ENCODE data around the gene PLEKHS1.
A peak's percentile ranks its signal among the peaks of the same experiment; 100 is the strongest.

Gene PLEKHS1

GRCh38 chr10:113751181-113751732 is at the start of gene PLEKHS1:
TSS of gene PLEKHS1 (plus strand) at chr10:113751682. CDS start at chr10:113755278, 3,596 bp downstream.
- no peak for DNase-seq

GRCh38 chr10:113704637-113705343 is 46.7 kb upstream of the PLEKHS1 start:
- DNase-seq: peak; percentile 47

- no peak for DNase-seq
These were observed 46.2 kb upstream of the PLEKHS1 start for GRCh38 chr10:113705344-113705652.

- no peak for DNase-seq
These were observed 44.9 kb upstream of the PLEKHS1 start for GRCh38 chr10:113706623-113707022.

DNA sequence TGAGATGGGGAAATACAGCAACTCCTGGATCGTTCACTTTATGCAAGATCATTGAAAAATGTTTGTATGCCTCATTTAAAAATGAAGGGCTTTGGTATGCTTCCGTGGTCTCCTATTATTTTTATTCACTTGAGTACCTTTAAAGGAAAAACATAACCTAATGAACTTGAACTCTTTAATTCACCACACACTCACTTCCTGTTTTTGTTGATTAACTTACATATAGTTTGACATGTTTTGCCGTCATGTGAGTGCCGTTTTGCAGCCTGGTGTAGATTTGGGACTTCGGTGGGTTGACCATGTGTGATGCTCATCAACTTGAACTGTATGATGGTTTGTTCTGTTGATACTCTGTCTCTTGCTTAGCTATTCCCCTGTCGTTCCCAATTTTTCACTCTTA is 42.8 kb upstream of the PLEKHS1 start:
- DNase-seq: no peak

- DNase-seq: no peak
These were observed 42.2 kb upstream of the PLEKHS1 start for GRCh38 chr10:113709221-113709838.

GRCh38 chr10:113711142-113711541 is 40.3 kb upstream of the PLEKHS1 start:
- DNase-seq: no peak

DNA sequence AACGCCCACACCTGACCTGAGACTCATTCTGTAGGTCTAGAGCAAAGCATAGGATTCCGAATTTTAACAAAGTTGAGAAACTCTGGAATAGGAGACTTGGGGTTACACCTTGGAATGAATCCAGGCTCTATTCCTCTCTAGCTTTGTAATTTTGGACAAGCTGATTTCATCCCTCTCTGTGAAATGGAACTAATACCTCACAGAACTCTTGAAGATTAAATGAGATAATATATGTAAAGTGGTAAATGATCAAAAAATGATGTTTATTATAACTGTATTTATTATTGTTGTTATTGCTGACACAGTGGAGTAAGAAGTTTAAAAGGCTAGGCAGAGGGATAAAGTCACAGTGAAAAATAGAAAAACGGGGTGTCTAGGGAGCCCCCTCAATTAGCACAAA is 39.5 kb upstream of the PLEKHS1 start:
- DNase-seq: no peak

DNA sequence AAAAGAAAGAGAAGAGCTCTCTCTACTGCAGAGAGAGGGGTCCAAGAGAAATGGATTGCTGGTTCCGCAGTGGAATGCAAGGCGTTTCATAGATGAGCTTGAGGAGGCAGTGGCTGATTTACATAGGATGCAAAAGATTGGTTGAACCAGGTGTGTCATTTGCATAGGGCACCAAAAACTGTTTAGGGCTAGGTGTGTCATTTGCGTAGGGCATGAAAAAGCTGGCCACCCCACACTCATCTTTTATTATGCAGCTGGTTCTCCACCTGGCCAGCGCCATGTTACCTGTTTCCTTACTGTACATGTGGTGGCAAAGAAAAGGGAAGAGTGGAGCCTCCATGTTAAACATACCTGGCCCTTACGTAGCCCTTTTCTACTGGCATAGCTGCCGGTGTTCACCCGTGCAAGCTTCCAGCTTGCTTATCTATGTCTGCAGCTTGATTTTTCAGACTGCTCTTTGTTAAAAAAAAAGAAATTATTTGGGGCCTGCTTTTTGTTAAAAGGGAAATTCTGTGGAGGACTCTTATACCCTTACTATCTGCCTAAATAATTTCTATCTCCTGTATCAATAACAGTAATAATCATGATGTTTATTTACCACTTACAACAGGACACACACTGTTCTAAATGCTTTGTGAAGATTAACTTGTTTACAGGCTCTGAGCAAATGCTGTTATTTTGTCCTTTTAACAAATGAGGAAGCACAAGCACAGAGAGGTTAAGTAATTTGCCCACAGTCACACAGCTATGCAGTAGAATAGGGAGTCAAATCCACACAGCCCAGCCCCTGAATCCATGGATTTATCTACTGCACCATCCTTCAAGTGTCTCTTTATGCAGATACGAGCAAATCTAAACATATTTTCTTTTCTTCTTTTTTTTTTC is 38.5 kb upstream of the PLEKHS1 start:
- no peak for DNase-seq

DNA sequence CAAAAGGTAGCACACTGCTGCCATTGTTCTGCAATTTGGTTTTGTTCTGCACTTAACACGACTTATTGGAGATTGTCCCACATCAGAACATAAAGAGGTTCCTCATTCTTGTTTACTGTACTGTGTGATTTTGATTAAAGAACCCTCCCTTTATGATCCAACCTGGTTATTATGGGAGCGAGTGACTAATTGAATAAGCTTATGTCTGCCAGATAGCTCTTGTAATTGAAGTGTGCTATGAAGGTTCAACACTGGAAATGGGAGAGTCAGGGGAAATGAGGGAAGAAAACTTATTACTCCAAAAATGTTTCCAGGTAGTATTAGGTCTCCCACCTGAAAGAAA is 37.9 kb upstream of the PLEKHS1 start:
- no peak for DNase-seq

GRCh38 chr10:113716109-113716910 is 35.2 kb upstream of the PLEKHS1 start:
- no peak for DNase-seq

DNA sequence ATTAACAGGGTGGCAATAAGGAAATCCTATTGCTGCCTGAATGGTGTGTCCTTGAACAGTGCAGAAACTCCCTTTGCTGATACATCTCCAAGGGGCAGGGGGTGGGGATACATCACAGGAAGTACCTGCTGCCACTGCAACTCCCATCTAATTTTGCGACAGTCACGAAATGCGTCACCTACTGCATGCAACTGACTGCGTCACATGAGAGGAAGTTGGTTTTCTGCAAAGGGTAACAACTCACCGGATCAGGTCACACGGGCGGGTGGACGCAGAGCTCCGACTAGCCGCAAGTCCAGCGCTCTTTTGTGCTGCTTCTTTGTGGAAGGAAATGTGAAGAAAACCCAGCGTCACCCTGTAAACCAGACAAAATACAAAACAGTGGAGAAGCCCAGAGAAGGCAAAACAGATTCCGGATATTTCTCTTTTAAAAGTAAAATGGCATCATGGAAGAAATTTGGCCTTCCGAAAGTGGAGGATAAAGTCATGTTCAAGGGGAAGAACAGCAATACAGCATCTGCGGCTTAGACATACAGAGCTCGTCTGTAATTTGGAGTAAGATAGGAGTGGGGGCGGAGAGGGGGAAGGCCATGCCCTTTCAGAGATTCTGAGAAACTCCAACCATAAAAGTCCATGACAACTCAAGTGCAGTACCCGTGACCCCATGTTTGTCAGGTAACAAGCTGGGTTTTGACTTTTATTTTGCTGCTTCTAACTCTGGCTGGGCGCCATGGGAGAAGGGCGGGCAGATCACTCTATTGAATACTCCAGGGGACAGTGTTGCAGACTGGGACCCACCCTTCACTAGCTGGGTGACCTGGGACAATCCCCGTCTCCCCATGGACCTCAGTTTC is 32.3 kb upstream of the PLEKHS1 start:
- DNase-seq: no peak

- no peak for DNase-seq
These were observed 31.1 kb upstream of the PLEKHS1 start for GRCh38 chr10:113720386-113720785.

GRCh38 chr10:113732160-113732881 is 19.2 kb upstream of the PLEKHS1 start:
- peak; percentile 22 for DNase-seq

DNA sequence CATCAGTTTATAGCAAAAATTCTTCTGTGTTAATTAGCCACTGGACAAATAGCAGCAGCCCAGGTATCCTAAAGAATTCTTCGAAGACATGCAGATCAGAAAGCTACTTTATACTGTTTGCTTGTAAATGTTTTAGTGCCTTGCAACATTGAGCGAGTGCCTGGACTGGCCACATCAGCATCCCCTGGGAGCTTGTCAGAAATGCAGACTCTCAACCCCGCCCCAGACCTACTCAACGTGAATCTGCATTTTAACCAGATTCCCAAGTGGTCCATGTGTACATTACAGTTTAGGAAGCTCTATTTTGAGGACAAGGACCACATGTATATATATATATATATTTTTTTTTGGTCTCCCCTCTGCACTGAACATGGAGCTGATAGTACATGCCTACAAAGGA is 18.5 kb upstream of the PLEKHS1 start:
- DNase-seq: no peak

GRCh38 chr10:113733635-113734034 is 17.8 kb upstream of the PLEKHS1 start:
- DNase-seq: no peak

DNA sequence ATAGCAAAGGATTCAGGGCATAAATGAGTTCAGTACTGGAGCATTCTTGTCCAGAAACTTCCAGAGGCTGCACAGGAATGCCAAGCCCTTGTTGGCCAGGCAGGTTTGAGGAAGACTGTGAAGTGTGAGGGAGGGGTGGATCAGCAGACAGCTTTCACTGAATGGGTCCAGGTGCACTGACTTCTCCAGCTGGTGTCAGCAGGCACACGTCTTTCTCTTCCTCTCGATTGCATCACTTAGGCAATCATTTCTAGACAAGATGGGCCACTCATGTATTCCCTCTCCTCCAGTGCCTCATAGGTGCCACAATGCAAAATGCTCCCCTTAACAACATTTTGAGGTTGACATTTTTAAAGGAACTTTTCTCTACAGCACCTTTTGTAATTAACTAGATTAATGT is 15.6 kb upstream of the PLEKHS1 start:
- no peak for DNase-seq

- DNase-seq: no peak
These were observed 14.9 kb upstream of the PLEKHS1 start for GRCh38 chr10:113736576-113736975.

DNA sequence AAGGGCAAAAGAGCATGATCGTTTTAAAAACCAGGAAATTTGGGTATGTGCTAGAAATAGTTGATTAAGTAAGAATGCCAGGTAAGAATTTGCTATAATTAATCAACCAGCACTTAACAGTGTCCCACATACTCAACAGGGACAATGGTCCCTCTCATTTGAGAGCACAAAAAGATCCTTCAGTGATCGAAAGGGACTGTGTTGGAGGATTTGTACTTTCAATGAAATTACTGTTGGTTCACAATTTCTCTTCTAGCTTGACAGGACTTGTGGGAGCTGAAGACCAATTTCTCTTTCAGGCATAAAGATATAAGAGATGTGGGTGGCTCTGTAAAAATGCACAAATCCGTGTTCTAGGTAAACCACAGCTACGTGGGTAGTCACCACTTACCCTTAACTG is 12.5 kb upstream of the PLEKHS1 start:
- DNase-seq: no peak

DNA sequence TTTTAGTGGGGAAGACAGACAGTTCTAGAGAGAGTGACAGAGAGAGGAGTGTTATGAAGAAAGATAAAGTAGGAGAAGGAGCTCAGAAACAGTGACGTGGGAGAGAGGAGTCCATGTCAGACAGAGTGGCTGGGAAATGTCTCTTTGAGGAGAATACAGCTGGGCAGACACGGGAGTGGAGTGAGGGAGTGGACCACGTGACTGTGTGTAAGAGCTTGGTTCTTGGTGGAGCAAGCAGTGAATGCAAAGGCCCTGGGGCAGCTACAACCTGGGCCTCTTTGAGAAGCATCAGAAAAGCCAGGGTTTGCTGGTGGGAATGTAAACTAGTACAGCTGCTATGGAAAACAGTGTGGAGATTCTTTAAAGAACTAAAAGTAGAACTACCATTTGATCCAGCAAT is 11.9 kb upstream of the PLEKHS1 start:
- DNase-seq: no peak

GRCh38 chr10:113740850-113741249 is 10.6 kb upstream of the PLEKHS1 start:
- no peak for DNase-seq
